GM12891 (cell line): ENCODE results near the gene DYNC1I1.

Source experiments
- DNase-seq: peaks from one replicate; pipeline ENCODE4 v3.0.0; 2011; ENCODE audit warnings: low spot score; ENCODE audit not compliant: insufficient read length
- FAIRE-seq: peaks from 2 replicates; lab custom pipeline; 2011; peaks lifted over from hg19 to GRCh38; lab: Jason Lieb, UNC
- PAX5 ChIP-seq: IDR thresholded peaks from 2 replicates; pipeline ENCODE4 v1.6.1; 2011; ENCODE audit warnings: low read length, moderate library complexity, mild to moderate bottlenecking; ENCODE audit not compliant: insufficient read depth, severe bottlenecking
- POLR2A ChIP-seq: IDR thresholded peaks from 2 replicates; pipeline ENCODE4 v1.6.1; 2011; ENCODE audit warnings: low read depth, low read length, control low read depth
- POLR2AphosphoS5 ChIP-seq: IDR thresholded peaks from 2 replicates; pipeline ENCODE4 v1.6.1; 2011; ENCODE audit warnings: low read depth, low read length, control low read depth
- POU2F2 ChIP-seq: IDR thresholded peaks from 2 replicates; pipeline ENCODE4 v1.6.1; 2011; ENCODE audit warnings: low read depth, mild to moderate bottlenecking, control low read depth, low read length, moderate library complexity
- SPI1 ChIP-seq: IDR thresholded peaks from 2 replicates; pipeline ENCODE4 v1.6.1; 2011; ENCODE audit warnings: low read depth, low read length, control low read depth
- TAF1 ChIP-seq: IDR thresholded peaks from 2 replicates; pipeline ENCODE4 v1.6.1; 2011; ENCODE audit warnings: low read depth, low read length, control low read depth

The DYNC1I1 gene

DNA sequence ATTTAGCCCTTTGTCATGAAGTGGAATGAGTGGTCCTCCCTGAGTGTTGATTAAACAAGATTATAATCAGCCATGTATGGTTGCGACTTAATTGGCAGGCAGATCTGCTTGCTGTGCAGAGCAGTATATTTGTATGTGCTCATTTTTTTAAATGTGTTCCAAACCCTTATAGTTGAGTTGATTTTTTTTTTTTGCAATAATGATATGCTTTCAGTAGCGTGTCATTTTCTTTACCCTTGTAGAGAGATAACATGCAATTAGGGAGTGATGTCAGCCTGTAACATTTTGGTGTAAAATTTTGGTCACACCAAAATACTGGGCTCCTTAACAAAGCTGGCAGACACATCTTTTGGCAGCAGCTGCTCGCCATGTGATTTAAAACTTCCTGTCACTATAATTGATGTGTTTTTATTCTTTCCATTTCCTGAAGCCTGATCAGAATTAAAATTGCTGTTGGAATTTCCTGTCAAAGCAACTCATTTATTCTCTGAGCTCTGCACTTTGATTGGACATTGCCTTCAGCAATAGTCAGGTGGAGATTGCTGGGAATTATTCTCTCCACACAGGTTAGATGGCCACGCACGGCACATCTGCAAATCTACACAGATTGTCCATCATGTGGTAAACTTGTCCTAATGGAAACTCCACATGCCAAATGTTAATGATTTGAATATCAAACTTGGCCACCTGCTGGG lies 125.3 kb downstream of the DYNC1I1 start:
- TF ChIP-seq POU2F2 (no peak), POLR2AphosphoS5 (no peak), TAF1 (no peak), POLR2A (no peak), PAX5 (no peak), SPI1 (no peak)
- no peak for FAIRE-seq
- no peak for DNase-seq

DNA sequence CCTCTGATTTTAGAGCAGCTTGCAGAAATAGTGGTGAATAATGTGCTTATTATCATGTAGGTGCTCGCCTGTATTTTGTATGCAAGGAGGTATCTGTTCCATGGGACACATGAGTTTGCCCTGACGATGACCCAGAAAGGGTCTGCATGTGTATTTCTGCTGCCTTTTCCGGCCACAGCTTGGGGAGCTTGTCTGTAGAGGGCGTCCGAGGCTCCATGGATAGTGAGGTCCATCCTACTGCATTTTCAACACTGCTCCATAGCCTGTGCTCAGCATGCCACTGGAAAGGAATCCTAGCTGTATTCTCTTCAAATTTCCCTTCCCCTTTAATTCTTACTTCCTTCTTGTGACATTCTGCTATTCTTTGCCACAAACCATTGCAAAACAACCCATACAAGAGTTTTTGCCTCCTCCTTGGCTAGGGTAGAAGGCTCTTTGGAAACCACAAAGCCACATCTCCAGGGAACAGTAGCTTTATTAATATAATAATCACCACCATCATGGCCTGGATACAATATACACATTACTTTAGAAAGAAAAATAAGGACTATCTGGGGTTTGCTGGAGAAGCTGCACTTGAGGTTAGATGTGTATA lies 127.7 kb downstream of the DYNC1I1 start:
- DNase-seq (no peak), FAIRE-seq (no peak)
- TF ChIP-seq POU2F2 (no peak), POLR2A (no peak), SPI1 (no peak), TAF1 (no peak), PAX5 (no peak), POLR2AphosphoS5 (no peak)

DNA sequence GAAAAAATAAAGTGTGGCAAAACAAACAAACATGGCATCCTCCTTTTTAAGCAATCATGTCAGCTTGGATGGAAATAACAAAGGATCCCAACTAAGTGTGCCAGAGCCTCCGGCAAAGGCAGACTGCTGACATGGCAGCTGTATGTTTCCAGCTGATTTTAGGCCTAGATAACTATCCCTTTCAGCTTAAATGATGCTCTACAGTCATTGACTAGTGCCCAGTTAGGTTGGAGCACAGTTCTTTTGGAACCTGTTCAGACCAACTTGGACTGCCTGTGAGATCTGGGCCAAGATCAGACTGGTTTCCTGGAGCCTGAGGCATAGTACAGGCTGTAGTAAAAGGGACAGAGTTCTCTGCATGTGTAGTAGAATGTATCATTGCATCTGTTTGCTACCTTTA lies 128.7 kb downstream of the DYNC1I1 start:
- DNase-seq (no peak), FAIRE-seq (no peak)
- TF ChIP-seq POLR2AphosphoS5 (no peak), SPI1 (no peak), TAF1 (no peak), PAX5 (no peak), POLR2A (no peak), POU2F2 (no peak)

DNA sequence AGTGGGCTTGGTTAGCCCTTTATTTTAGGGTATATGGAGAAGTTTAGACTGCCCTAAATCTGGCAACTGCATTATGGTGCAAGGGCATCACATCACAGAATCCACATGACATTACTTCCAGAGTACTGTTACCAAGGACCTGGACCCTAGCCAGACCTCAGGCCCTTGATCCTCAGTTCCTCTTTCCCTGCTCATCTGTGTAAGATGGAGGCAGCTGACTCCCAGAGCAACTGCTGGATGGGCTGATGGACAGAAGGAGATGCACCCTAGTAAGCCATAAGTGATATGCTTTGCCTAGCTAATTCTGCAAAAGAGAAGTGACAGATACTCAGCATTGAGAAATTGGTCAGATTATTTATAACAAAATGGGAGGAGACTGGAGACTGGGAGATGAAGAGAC lies 131.7 kb downstream of the DYNC1I1 start:
- TF ChIP-seq POLR2A (no peak), PAX5 (no peak), TAF1 (no peak), POLR2AphosphoS5 (no peak), SPI1 (no peak), POU2F2 (no peak)
- no peak for DNase-seq
- no peak for FAIRE-seq

DNA sequence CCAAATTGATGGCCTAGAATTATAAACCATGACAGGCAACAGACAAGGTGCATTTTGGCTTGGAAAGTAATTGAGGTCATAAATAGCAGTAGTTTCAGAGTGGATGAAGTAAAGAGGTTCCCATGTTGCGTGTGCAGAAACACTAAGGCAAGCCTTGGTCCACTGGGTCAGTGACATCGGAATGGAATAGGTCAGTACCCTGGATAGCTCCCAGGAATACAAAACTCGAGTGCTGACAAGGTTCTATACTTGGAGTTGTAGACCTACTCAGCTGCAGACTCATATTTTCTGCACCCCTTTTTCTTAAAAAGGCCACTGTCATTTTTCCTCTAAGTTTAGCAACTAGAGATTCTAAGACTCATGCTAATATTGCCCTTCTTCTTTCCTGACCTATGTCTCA lies 132.8 kb downstream of the DYNC1I1 start:
- DNase-seq, result no peak
- no peak for FAIRE-seq
- TF ChIP-seq POU2F2 (no peak), POLR2A (no peak), TAF1 (no peak), POLR2AphosphoS5 (no peak), PAX5 (no peak), SPI1 (no peak)

DNA sequence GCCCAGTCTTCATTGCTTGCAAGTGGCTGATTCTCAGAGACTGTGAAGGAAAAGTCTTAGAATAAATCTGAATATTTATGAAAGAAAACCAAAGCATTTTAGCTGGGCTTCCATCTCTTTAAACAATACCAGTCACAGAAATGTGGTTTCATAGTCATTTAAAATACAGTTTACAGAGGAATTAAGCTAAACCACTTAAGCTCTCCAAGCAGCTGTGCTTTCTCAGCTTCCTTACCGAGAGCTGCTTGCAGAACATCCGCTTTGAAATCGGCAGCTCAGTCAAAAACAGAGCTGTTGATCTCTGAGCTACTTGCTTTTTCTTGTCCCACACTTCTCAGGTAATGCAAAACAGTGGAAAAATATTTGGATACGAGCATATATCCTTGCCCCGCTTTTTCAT lies 134.5 kb downstream of the DYNC1I1 start:
- DNase-seq, result no peak
- no peak for FAIRE-seq

DNA sequence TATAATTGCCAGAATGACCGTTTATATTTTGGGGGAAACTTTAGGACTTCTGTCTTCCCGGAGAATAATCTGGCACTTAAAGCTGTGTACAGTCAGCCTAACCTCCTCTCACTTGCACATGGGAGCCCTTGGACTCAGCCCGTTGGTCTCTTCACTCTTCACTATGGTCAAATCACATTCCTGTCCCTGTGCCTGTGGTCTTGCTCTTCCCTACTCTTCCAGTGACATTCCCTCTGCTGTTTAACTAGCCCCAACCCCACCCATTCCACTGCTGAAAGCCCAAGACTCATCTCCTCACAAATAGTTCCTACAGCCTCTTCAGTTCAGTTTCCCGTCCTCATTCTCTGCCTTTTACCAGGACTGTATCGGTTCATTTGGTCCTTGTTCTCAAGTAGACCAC lies 135.0 kb downstream of the DYNC1I1 start:
- no peak for FAIRE-seq
- DNase-seq, result no peak

More for the DNA sequence above, 134.5 kb downstream of the DYNC1I1 start:
- TF ChIP-seq POLR2A, result no peak
- no peak for TF ChIP-seq SPI1
- TF ChIP-seq TAF1, result no peak
- no peak for TF ChIP-seq PAX5
- TF ChIP-seq POU2F2, result no peak
- TF ChIP-seq POLR2AphosphoS5, result no peak

DNA sequence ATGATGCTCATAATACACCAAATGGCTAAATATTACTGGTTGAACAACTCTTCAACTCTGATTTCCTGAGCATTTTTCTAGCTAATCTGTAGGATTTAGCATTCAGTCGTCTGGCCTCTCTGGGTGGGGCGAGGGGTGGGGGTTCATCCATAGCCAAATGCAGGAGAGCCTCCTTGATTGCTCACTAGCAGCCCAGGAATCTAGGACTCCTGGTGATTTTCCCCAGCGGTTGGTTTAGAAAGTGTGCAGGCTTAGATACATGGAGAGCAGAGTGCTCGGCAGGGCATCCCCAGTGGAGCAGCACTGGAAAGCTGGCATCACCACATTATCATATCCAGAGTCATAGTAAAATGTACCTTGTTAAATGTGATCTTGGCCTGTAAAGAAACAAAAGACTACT lies 136.1 kb downstream of the DYNC1I1 start:
- no peak for TF ChIP-seq SPI1
- no peak for TF ChIP-seq TAF1
- TF ChIP-seq POLR2A, result no peak
- no peak for TF ChIP-seq POLR2AphosphoS5
- no peak for TF ChIP-seq PAX5
- no peak for TF ChIP-seq POU2F2
- FAIRE-seq (no peak), DNase-seq (no peak)

More for the DNA sequence above, 135.0 kb downstream of the DYNC1I1 start:
- TF ChIP-seq POLR2AphosphoS5 (no peak), PAX5 (no peak), POU2F2 (no peak), SPI1 (no peak), TAF1 (no peak), POLR2A (no peak)

DNA sequence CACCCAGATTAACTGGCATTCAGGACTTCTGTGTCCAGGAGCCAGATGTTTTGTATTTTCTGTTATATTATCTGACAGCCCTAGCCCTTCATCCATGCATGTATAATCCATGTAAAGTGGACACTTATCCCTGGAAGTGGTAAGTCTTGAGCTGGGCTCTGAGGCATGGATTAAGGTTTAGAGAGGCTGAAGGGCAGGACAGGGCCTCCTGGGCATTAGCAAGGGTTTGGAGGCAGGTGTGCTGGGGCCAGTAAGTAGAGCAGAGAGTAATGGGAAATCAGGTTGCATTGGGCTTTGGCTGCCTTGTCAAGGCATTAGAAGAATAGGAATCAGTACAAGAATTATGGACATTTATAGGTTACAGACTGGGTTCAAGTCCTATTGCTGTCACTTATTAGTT lies 138.0 kb downstream of the DYNC1I1 start:
- no peak for TF ChIP-seq POU2F2
- no peak for TF ChIP-seq TAF1
- TF ChIP-seq POLR2AphosphoS5, result no peak
- TF ChIP-seq SPI1, result no peak
- TF ChIP-seq POLR2A, result no peak
- no peak for TF ChIP-seq PAX5
- no peak for DNase-seq
- no peak for FAIRE-seq
